SK-N-SH treated with all-trans-retinoic acid at 6 μM for 48 hours (cell line): ENCODE measurements around the gene CORO2A.

Source experiments
- PPARA ChIP-seq: fragments of 250-450 bp; sonication (Bioruptor Pico); IDR thresholded peaks from 2 replicates; pipeline ENCODE4 v1.5.0; 2020; ENCODE audit warnings: mild to moderate bottlenecking, borderline replicate concordance
- RARB ChIP-seq: fragments of 250-450 bp; sonication (Bioruptor Pico); IDR thresholded peaks from 2 replicates; pipeline ENCODE4 v1.8.0; 2021; ENCODE audit warnings: mild to moderate bottlenecking, moderate library complexity
- ZFP3 ChIP-seq: fragments of 250-450 bp; sonication (Bioruptor Pico); IDR thresholded peaks from 2 replicates; pipeline ENCODE4 v1.5.0; 2020; ENCODE audit warnings: mild to moderate bottlenecking, moderate library complexity
- ZNF565 ChIP-seq: fragments of 450-650 bp; formaldehyde crosslinking; conservative IDR thresholded peaks from 2 replicates; pipeline ENCODE4 v1.5.0; 2020; ENCODE audit warnings: low read depth, mild to moderate bottlenecking, moderate library complexity
- ZNF8 ChIP-seq: fragments of 450-650 bp; formaldehyde crosslinking; IDR thresholded peaks from 2 replicates; pipeline ENCODE4 v1.5.0; 2020; ENCODE audit warnings: mild to moderate bottlenecking, moderate library complexity
- TF ChIP-seq, protein P1 (sequence below): fragments of 250-450 bp; sonication (Bioruptor Pico); IDR thresholded peaks from 2 replicates; pipeline ENCODE4 v1.8.0; 2020; ENCODE audit warnings: mild to moderate bottlenecking, moderate library complexity, borderline replicate concordance

DNA sequence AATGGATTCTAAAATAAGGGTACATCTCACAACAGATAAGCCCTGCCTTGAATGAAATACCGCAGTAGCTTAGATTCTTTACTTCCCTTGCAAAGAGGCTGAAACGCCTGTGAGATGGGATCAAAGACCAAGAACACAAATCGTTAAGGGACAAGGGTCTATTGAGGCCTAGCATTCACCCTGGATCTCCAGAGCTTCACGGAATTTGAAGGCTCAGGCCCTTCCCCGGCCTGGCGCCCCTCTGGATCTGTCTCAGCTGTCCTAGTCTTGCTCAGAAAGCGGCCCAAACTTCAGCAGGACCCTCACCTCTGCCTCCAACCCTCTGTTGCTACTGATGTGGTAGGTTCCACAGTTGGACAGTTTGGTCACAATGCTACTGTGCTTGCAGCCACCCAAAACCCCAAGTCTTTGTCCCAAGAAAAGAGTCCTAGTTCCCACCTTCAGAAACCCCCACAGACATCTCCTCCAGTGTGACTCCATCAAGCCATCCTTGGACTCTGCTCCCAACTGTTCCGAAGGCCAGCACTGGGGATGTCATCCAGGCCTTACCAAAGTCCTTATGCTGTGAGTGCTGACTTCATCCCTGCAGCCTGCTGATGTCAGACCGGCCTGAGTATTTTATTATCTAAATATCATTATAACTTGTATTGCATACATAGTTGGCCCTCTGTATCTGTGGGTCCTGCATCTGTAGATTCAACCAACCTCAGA, 9.4 kb downstream of the CORO2A start:
- no peak for TF ChIP-seq RARB (CRISPR knock-in tag)
- TF ChIP-seq ZNF8 (CRISPR knock-in tag), result no peak
- TF ChIP-seq PPARA (CRISPR knock-in tag), result no peak
- TF ChIP-seq, protein P1, sequence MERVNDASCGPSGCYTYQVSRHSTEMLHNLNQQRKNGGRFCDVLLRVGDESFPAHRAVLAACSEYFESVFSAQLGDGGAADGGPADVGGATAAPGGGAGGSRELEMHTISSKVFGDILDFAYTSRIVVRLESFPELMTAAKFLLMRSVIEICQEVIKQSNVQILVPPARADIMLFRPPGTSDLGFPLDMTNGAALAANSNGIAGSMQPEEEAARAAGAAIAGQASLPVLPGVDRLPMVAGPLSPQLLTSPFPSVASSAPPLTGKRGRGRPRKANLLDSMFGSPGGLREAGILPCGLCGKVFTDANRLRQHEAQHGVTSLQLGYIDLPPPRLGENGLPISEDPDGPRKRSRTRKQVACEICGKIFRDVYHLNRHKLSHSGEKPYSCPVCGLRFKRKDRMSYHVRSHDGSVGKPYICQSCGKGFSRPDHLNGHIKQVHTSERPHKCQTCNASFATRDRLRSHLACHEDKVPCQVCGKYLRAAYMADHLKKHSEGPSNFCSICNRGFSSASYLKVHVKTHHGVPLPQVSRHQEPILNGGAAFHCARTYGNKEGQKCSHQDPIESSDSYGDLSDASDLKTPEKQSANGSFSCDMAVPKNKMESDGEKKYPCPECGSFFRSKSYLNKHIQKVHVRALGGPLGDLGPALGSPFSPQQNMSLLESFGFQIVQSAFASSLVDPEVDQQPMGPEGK (CRISPR knock-in tag), result no peak
- TF ChIP-seq ZNF565 (CRISPR knock-in tag), result no peak
- no peak for TF ChIP-seq ZFP3
